Neuronal stem cell (in vitro differentiated cells): ENCODE results near the gene RPL22.

Source experiments
- DNase-seq: peaks from one replicate; pipeline ENCODE4 v3.0.0-alpha.2; 2013; ENCODE audit warnings: low spot score
- H2AFZ ChIP-seq: one replicate; pipeline ENCODE4 v1.6.1; 2013; ENCODE audit warnings: mild to moderate bottlenecking, low read length, inconsistent platforms
- H2AK5ac ChIP-seq: 2 replicates; pipeline ENCODE4 v1.6.1; 2013; ENCODE audit warnings: low read depth, mild to moderate bottlenecking, inconsistent platforms, low read length, moderate library complexity, mixed read lengths
- H2BK120ac ChIP-seq: 2 replicates; pipeline ENCODE4 v1.6.1; 2013; ENCODE audit warnings: low read depth, mild to moderate bottlenecking, inconsistent platforms, low read length, moderate library complexity, mixed read lengths
- H2BK12ac ChIP-seq: one replicate; pipeline ENCODE4 v1.6.1; 2013; ENCODE audit warnings: low read length, inconsistent platforms
- H2BK15ac ChIP-seq: 2 replicates; pipeline ENCODE4 v1.6.1; 2013; ENCODE audit warnings: mild to moderate bottlenecking, low read length, inconsistent platforms, mixed read lengths
- H2BK5ac ChIP-seq: one replicate; pipeline ENCODE4 v1.6.1; 2013; ENCODE audit warnings: inconsistent platforms, mild to moderate bottlenecking, low read length, moderate library complexity
- H3K14ac ChIP-seq: one replicate; pipeline ENCODE4 v1.6.1; 2013; ENCODE audit warnings: low read length, inconsistent platforms
- H3K18ac ChIP-seq: 2 replicates; pipeline ENCODE4 v1.6.1; 2013; ENCODE audit warnings: low read length, inconsistent platforms
- H3K23ac ChIP-seq: 2 replicates; pipeline ENCODE4 v1.6.1; 2013; ENCODE audit warnings: low read depth, mild to moderate bottlenecking, mixed read lengths, low read length, inconsistent platforms; ENCODE audit not compliant: poor library complexity
- H3K27ac ChIP-seq: replicated peaks from 3 replicates; pipeline ENCODE4 v1.5.1; 2013; ENCODE audit warnings: low read length, inconsistent platforms
- H3K27me3 ChIP-seq, 3 experiments: 2 replicates each; pipeline ENCODE4 v1.6.1; 2013; ENCODE audit warnings: low read length in 3 of 3, mild to moderate bottlenecking in 2 of 3, inconsistent platforms in 1 of 3, low read depth in 1 of 3, mixed read lengths in 1 of 3, moderate library complexity in 1 of 3; ENCODE audit not compliant: control insufficient read depth in 3 of 3, insufficient read depth in 3 of 3
- H3K36me3 ChIP-seq, 2 donors: replicated peaks in 1 of 2; 2 replicates each; pipeline ENCODE4 v1.6.1; 2013; ENCODE audit warnings: low read length in 2 of 2; ENCODE audit not compliant: control insufficient read depth in 2 of 2, insufficient read depth in 2 of 2
- H3K4ac ChIP-seq: 2 replicates; pipeline ENCODE4 v1.6.1; 2013; ENCODE audit warnings: inconsistent platforms, mild to moderate bottlenecking, low read length, moderate library complexity
- H3K4me1 ChIP-seq, 2 donors: 1 replicate in 1 of 2; 2 replicates in 1 of 2; pipeline ENCODE4 v1.6.1; 2013; ENCODE audit warnings: low read length in 2 of 2, low read depth in 1 of 2; ENCODE audit not compliant: control insufficient read depth in 2 of 2, insufficient read depth in 1 of 2
- H3K4me2 ChIP-seq: one replicate; pipeline ENCODE4 v1.6.1; 2013; ENCODE audit warnings: mild to moderate bottlenecking, low read length, inconsistent platforms; ENCODE audit not compliant: insufficient read depth, poor library complexity, severe bottlenecking
- H3K4me3 ChIP-seq, 2 donors: 2 replicates each; pipeline ENCODE4 v1.5.1; 2013; ENCODE audit warnings: low read length in 2 of 2, mild to moderate bottlenecking in 2 of 2, inconsistent platforms in 1 of 2, moderate library complexity in 1 of 2
- H3K79me1 ChIP-seq: one replicate; pipeline ENCODE4 v1.6.1; 2013; ENCODE audit warnings: low read depth, mild to moderate bottlenecking, inconsistent platforms, low read length, moderate library complexity
- H3K9ac ChIP-seq: one replicate; pipeline ENCODE4 v1.6.1; 2013; ENCODE audit warnings: mild to moderate bottlenecking, low read depth, low read length, inconsistent platforms; ENCODE audit not compliant: poor library complexity
- H3K9me3 ChIP-seq, 2 donors: replicated peaks in 1 of 2; 2 replicates each; pipeline versions ENCODE3 to v1.6.1; 2013; ENCODE audit warnings: low read length in 2 of 2, mild to moderate bottlenecking in 2 of 2, inconsistent platforms in 1 of 2, low read depth in 1 of 2, mixed read lengths in 1 of 2, moderate library complexity in 1 of 2; ENCODE audit not compliant: control insufficient read depth in 2 of 2, insufficient read depth in 1 of 2
- H4K8ac ChIP-seq: one replicate; pipeline ENCODE4 v1.6.1; 2013; ENCODE audit warnings: low read depth, mild to moderate bottlenecking, inconsistent platforms, low read length, moderate library complexity
- H4K91ac ChIP-seq: one replicate; pipeline ENCODE4 v1.6.1; 2013; ENCODE audit warnings: low read length, low read depth, mild to moderate bottlenecking, inconsistent platforms; ENCODE audit not compliant: poor library complexity
- whole genome bisulfite sequencing, 2 donors: extraction: QIAGEN DNeasy Blood & Tissue Kit; methylation state at CpG; one replicate each; pipeline ENCODE4 v1.1.7; 2013; ENCODE audit warnings: missing lambda C conversion rate in 2 of 2, mixed read lengths in 1 of 2; ENCODE audit not compliant: insufficient read length in 2 of 2, insufficient replicate concordance in 1 of 2; ENCODE audit errors: extremely low coverage in 2 of 2; 5-methylcytosine and 5-hydroxymethylcytosine counted together

The RPL22 gene

DNA sequence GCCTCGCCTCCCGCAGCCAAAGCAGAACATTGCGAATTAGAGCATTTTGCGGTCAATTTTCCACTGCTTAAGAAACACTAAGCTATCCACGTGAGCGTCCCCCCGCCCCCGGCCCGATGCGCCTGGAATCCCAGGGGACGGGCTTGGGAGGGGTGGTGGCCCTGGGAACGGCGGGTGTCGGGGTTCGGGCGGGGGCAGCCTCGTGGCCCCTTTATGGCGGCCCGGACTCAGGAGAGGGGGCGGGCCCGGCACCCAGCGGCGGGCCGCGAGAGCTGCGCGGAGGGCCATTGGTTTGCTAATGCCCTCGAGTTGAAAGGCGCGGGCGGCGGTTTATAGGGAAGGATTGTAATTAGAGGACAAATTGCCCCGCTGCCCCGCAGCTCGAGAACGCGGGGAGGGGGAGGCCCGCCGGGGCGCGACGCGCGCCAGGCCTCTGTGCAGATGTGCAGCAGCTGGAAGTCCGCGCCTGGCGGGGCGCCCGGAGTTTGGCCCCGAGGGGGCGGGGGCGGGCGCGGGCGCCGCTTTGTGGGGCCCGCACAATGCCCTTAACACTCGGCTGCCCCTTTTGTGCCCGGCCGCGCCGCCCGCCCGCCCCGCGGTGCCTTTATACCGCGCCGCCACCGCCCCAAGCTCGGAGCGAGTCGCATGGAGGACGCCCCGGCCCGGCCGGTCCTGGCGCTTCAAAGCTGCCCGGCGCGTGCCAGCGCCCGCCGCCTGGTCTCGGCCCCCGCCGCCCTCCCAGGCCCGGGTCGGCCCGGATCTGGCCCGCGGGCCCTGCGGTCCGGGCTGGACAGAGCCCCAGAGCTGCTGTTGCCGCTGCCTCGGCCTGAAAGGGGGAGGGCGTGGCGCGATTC is 42.7 kb upstream of the RPL22 start:
- WGBS, 2 donors: no CpG with 5 or more reads among the region's 99 CpGs
- H3K27me3 ChIP-seq: peaks cover 15 to 43% (median 20%) of the 10 kb centered on the region in 3 experiments
- peaks cover 39 to 58% of the 10 kb centered on the region in 2 donors for H3K4me1 ChIP-seq

GRCh38 chr1:6241107-6241886 is 41.9 kb upstream of the RPL22 start:
- Histone ChIP-seq H3K9ac (peak overlapping the region; percentile 70), H3K4ac (no peak overlapping the region), H2BK120ac (peak overlapping the region; percentile 31), H3K27ac (no peak overlapping the region), H2AK5ac (peak overlapping the region; percentile 87), H3K36me3 (no peaks in the 10 kb centered on the region), H2BK5ac (peak overlapping the region; percentile 35), H3K27me3 (peaks cover 15 to 40% (median 20%) of the 10 kb centered on the region in 3 experiments), H3K4me3 (peak overlapping the region in 1 of 2 donors; percentile 45), H2BK12ac (peak overlapping the region; percentile 94), H3K4me1 (peaks cover 33 to 51% of the 10 kb centered on the region in 2 donors), H3K18ac (peak overlapping the region; percentile 91), H3K9me3 (peaks cover 0 to 3% of the 10 kb centered on the region in 2 donors), H2AFZ (peak overlapping the region; percentile 79), H3K23ac (peak overlapping the region; percentile 91), H4K8ac (no peak overlapping the region), H3K79me1 (no peaks in the 10 kb centered on the region), H4K91ac (no peak overlapping the region), H3K14ac (peak overlapping the region; percentile 38), H2BK15ac (peak overlapping the region; percentile 32), H3K4me2 (peak overlapping the region; percentile 83)
- no peak for DNase-seq
- WGBS, 2 donors: no CpG with 5 or more reads among the region's 33 CpGs

More for the DNA sequence above, 42.7 kb upstream of the RPL22 start:
- no peak overlapping the region for H4K91ac ChIP-seq
- DNase-seq: no peak
- H3K4ac ChIP-seq: no peak overlapping the region
- H3K14ac ChIP-seq: peak overlapping the region; percentile 38
- no peaks in the 10 kb centered on the region for H3K79me1 ChIP-seq
- H2BK15ac ChIP-seq: peak overlapping the region; percentile 32
- no peak overlapping the region for H4K8ac ChIP-seq
- peak overlapping the region; percentile 79 for H2AFZ ChIP-seq
- H3K9ac ChIP-seq: peak overlapping the region; percentile 70
- H3K9me3 ChIP-seq: peaks cover 0 to under 1% of the 10 kb centered on the region in 2 donors
- peak overlapping the region; percentile 83 for H3K4me2 ChIP-seq
- H3K4me3 ChIP-seq: peak overlapping the region in 1 of 2 donors; percentile 45
- no peak overlapping the region for H3K23ac ChIP-seq
- H2BK5ac ChIP-seq: peak overlapping the region; percentile 32
- H2BK12ac ChIP-seq: peak overlapping the region; percentile 10
- H3K27ac ChIP-seq: no peak overlapping the region
- peak overlapping the region; percentile 31 for H2BK120ac ChIP-seq
- peak overlapping the region; percentile 91 for H3K18ac ChIP-seq
- H3K36me3 ChIP-seq: no peaks in the 10 kb centered on the region
- peak overlapping the region; percentile 87 for H2AK5ac ChIP-seq

DNA sequence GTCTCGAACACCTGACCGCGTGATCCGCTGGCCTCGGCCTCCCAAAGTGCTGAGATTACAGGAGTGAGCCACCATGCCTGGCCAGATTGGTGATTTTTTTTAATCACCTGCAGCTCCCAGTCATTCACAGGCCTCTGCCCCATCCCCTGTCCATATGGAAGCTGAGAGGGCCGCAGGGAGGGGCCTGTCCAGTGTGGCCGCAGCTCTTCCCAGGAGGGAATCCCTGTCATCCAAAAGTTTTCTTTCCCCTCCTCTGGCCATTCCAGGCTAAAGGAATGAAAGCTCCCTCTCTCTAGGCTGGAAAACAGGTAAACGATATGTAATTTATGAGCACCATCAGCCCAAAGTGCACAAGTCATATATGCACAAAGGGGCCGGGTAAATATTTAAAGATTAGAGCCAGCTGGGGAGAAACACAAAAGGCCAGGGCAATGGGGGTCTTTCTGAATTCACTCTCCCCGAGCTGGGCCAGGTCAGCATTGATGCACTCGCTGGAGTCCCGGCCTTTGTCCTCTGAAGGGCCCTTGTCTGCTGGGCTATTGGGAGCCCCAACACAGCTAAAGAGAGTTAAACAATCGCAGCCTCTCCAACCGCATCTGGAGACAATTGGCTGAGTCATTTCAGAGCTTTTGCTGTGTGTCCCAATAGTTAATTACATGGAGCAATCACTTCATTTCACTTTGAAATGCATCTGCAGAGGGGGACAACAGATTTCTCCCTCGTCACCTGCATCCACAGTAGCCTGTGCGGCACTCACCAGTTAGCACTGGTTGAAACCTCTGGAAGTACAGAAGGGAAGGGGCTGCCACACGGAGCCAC is 40.8 kb upstream of the RPL22 start:
- Histone ChIP-seq H2BK120ac (no peak overlapping the region), H3K14ac (no peak overlapping the region), H3K79me1 (no peaks in the 10 kb centered on the region), H2BK12ac (no peak overlapping the region), H3K27me3 (peaks cover 15 to 32% (median 20%) of the 10 kb centered on the region in 3 experiments), H4K91ac (no peak overlapping the region), H4K8ac (no peak overlapping the region), H2AK5ac (no peak overlapping the region), H3K23ac (no peak overlapping the region), H3K27ac (peak overlapping the region; percentile 78), H2BK15ac (no peak overlapping the region), H3K4me2 (no peak overlapping the region), H3K9ac (no peak overlapping the region), H3K18ac (no peak overlapping the region), H3K4me1 (peaks cover 30 to 51% of the 10 kb centered on the region in 2 donors), H2BK5ac (no peak overlapping the region), H3K36me3 (no peaks in the 10 kb centered on the region), H2AFZ (no peak overlapping the region), H3K4me3 (no peak overlapping the region), H3K9me3 (peaks cover 0 to 3% of the 10 kb centered on the region in 2 donors), H3K4ac (no peak overlapping the region)
- no CpG with 5 or more reads among the region's 17 CpGs for WGBS, 2 donors
- DNase-seq: no peak
